Tibial nerve (tissue), 4 donors: ENCODE data around the gene OSBPL6.

Experiments used
- CTCF ChIP-seq, 5 experiments: fragments of 200-600 bp in 3 of 5; fragments of 450-650 bp in 2 of 5; sonication (generic) in 3 of 5; IDR thresholded peaks; one replicate each; pipeline ENCODE4 v1.5.1; 2016 to 2019; ENCODE audit warnings: antibody characterized with exemption in 5 of 5, mild to moderate bottlenecking in 3 of 5, moderate library complexity in 2 of 5
- EP300 ChIP-seq, 2 donors: sonication (generic); formaldehyde crosslinking; IDR thresholded peaks; one replicate each; pipeline ENCODE4 v1.6.1; 2017; ENCODE audit warnings: antibody characterized with exemption in 2 of 2, mild to moderate bottlenecking in 1 of 2

- no peak for TF ChIP-seq CTCF (IDR thresholded peaks at IDR 0.05)
- TF ChIP-seq EP300 (IDR thresholded peaks at IDR 0.05): no peak
Measured at GRCh38 chr2:178271094-178271493, 76.8 kb downstream of the OSBPL6 start.
